Skeletal muscle satellite cell (primary cell): ENCODE results near the gene RAB43.

Experiments used
- H3K27me3 ChIP-seq: 2 replicates; pipeline ENCODE4 v1.7.0; 2013; ENCODE audit warnings: low read length; ENCODE audit not compliant: control insufficient read depth, insufficient read depth
- H3K36me3 ChIP-seq: 2 replicates; pipeline ENCODE4 v1.7.0; 2013; ENCODE audit warnings: mild to moderate bottlenecking, control low read depth, low read length; ENCODE audit not compliant: insufficient read depth
- H3K4me1 ChIP-seq: 2 replicates; pipeline ENCODE4 v1.7.0; 2013; ENCODE audit warnings: low read length; ENCODE audit not compliant: control insufficient read depth, insufficient read depth
- H3K4me2 ChIP-seq: 2 replicates; pipeline ENCODE4 v1.7.0; 2013; ENCODE audit warnings: mild to moderate bottlenecking, low read length
- H3K4me3 ChIP-seq: 2 replicates; pipeline ENCODE4 v1.7.0; 2013; ENCODE audit warnings: low read length
- H3K9ac ChIP-seq: 2 replicates; pipeline ENCODE4 v1.7.0; 2013; ENCODE audit warnings: mild to moderate bottlenecking, low read depth, low read length, moderate library complexity
- H3K9me3 ChIP-seq: replicated peaks from 2 replicates; pipeline ENCODE4 v1.7.0; 2013; ENCODE audit warnings: mild to moderate bottlenecking, control low read depth, low read length

RAB43 gene

DNA sequence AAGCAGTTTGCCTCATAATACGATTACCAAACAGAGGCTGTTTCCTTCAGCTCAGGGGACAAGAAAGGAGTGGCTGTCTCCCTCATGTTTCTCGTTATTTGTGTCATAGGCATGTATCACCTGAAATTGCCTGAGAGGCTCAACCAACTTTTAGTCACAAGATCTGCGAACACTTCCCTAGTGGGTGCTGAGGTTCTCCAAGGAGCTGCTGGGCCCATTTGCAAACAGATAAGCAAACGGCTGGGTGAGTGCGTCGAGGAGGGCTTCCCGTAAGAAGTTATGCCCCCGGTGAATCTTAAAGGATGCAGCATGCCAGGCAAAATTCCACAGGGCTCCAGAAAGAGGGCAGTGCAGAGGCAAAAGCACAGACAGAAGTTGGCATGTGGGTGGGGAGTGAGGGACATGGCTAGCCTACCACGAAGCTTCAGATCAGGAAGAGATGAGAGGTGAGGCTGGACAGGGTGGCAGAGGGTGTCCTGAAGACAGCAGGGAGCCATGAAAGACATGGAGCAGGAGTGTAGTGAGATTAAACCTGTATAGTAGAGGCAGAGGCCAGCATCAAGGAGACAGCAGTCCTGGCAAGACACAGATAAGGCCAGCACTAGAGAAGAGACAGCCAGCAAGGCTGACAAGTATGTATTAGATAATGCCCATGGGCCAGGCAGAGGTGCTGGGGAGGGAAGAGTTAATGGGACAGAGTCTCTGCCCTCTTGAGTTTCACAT is 65.0 kb downstream of the RAB43 start:
- Histone ChIP-seq H3K4me2 (no peak overlapping the region), H3K36me3 (no peaks in the 10 kb centered on the region), H3K27me3 (peaks cover 49% of the 10 kb centered on the region), H3K9me3 (no peaks in the 10 kb centered on the region), H3K9ac (no peak overlapping the region), H3K4me3 (no peak overlapping the region), H3K4me1 (peaks cover 5% of the 10 kb centered on the region)

DNA sequence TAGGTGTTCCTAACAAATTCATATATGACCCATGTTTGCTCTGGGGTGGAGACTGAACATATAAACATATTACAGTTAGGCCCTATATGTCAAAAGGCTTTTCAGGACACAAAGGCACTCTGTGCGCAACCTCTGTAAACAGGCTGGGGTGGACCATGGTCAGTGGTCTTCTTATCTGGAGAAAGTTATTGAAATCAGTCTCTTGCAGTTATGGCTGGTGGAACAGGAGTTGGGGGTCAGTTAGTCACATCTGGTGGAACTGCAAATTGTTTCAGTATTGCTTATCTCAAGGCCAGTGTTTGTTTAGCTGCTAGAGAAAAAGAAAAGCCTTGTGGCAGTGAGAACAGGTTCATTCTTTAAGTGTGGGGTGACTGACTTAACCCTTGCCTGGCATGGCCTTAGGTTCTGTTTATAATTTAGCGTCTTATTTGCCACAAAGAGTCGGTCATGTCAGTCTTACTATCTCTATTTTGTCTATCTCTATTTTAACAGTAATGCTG is 66.9 kb downstream of the RAB43 start:
- Histone ChIP-seq H3K4me3 (no peak overlapping the region), H3K4me1 (peaks cover 5% of the 10 kb centered on the region), H3K36me3 (no peaks in the 10 kb centered on the region), H3K9me3 (no peaks in the 10 kb centered on the region), H3K4me2 (no peak overlapping the region), H3K9ac (no peak overlapping the region), H3K27me3 (peaks cover 48% of the 10 kb centered on the region)

DNA sequence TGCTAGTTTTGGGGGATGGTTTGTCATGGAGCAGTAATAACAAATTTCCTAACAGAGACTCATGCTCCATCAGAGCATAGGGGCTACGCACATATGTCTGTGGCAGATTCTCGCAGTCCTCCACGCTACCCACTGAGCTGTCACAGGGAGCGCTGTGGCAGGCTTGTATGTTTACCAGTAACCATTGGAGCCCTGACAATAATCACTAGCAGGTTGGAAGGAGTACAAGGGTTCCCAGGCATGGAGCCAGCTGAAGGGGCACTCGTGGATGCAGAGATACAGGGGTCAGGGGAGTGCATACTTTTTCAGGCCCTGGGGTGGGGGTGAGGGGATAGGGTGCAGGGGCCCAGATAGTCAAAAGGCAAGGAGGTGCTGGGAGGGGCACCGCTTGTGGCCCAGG is 68.9 kb downstream of the RAB43 start:
- H3K9ac ChIP-seq, result no peak overlapping the region
- no peak overlapping the region for H3K4me2 ChIP-seq
- H3K4me3 ChIP-seq, result no peak overlapping the region
- peaks cover 32% of the 10 kb centered on the region for H3K27me3 ChIP-seq
- H3K36me3 ChIP-seq, result no peaks in the 10 kb centered on the region
- no peaks in the 10 kb centered on the region for H3K9me3 ChIP-seq
- peaks cover 5% of the 10 kb centered on the region for H3K4me1 ChIP-seq

DNA sequence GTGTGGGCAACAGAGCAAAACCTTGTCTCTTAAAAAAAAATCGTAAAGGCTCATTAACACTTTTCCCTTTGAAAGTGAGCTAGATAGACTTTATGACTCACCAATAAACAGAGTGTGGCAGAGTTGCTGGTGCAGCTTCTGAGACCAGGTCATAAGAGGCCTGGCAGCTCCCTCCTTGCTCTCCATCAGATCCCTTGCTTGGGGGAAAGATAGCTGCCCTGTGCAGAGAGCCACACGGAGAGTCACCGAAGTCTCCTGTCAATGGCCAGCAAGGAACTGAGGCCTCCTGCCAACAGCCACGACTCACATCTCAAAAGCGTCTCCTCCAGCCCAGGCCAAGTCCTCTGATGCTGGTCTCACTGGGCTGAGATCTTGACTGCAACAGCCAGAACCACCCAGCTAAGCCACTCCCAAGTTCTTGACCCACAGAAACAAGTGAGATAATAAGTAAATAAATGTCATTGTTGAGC is 69.7 kb downstream of the RAB43 start:
- H3K4me1 ChIP-seq, result peaks cover 5% of the 10 kb centered on the region
- no peak overlapping the region for H3K4me3 ChIP-seq
- peaks cover 32% of the 10 kb centered on the region for H3K27me3 ChIP-seq
- no peaks in the 10 kb centered on the region for H3K9me3 ChIP-seq
- H3K9ac ChIP-seq, result no peak overlapping the region
- H3K36me3 ChIP-seq, result no peaks in the 10 kb centered on the region
- H3K4me2 ChIP-seq, result no peak overlapping the region

DNA sequence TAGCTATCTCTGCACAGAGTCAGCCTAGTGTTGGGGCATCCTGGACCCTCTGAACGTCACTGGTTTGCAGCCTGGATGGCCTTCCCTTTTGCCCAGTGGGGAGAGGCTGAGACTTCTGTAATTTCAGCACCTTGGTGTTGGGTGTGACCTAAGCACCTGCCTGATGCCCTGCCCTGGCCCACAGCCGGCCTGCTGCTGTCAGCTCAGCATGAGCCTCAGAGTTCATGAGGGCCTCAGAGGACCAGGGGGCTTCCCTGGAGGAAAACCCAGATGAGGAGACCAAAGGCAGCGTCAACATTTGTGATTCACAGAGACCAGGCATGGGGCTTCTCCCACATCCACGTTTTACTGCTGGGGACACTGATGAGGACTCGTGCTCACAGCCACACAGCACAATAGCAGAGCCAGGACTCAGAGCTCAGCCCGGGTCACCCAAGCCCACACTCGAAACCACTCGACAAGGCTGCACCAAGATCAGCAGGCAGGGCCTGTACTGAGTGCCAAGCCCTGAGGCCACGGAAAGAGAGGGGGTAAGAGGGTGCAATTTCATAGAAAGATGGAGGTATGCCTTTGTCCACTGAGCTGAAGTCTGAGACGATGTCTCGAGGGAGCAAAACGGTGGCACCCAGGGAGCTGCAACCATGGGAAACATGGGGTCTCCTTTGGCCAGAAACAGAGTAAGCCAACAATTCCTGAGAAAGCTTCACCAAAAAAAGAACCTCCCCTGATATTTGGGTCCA is 70.9 kb downstream of the RAB43 start:
- H3K9ac ChIP-seq, result no peak overlapping the region
- H3K4me3 ChIP-seq, result no peak overlapping the region
- peaks cover 8% of the 10 kb centered on the region for H3K4me1 ChIP-seq
- no peak overlapping the region for H3K4me2 ChIP-seq
- peaks cover 30% of the 10 kb centered on the region for H3K27me3 ChIP-seq
- H3K9me3 ChIP-seq, result no peaks in the 10 kb centered on the region
- no peaks in the 10 kb centered on the region for H3K36me3 ChIP-seq

DNA sequence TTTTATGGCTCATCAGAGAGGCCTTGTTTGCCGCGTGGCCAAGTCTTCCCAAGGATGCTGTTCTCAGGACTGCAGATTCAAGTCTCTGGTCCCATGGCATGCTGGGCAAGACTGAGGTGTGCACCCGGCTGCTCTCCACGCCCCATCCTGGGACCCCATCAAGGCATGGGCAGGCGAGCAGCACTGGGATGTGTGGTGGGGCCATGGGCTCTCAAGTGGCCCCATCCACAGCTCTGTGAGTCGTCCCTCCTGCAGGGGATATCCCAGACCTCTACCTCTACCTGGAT is 74.1 kb downstream of the RAB43 start:
- Histone ChIP-seq H3K4me3 (no peak overlapping the region), H3K9ac (no peak overlapping the region), H3K36me3 (no peaks in the 10 kb centered on the region), H3K27me3 (peaks cover 44% of the 10 kb centered on the region), H3K4me1 (peaks cover 4% of the 10 kb centered on the region), H3K9me3 (no peaks in the 10 kb centered on the region), H3K4me2 (no peak overlapping the region)

DNA sequence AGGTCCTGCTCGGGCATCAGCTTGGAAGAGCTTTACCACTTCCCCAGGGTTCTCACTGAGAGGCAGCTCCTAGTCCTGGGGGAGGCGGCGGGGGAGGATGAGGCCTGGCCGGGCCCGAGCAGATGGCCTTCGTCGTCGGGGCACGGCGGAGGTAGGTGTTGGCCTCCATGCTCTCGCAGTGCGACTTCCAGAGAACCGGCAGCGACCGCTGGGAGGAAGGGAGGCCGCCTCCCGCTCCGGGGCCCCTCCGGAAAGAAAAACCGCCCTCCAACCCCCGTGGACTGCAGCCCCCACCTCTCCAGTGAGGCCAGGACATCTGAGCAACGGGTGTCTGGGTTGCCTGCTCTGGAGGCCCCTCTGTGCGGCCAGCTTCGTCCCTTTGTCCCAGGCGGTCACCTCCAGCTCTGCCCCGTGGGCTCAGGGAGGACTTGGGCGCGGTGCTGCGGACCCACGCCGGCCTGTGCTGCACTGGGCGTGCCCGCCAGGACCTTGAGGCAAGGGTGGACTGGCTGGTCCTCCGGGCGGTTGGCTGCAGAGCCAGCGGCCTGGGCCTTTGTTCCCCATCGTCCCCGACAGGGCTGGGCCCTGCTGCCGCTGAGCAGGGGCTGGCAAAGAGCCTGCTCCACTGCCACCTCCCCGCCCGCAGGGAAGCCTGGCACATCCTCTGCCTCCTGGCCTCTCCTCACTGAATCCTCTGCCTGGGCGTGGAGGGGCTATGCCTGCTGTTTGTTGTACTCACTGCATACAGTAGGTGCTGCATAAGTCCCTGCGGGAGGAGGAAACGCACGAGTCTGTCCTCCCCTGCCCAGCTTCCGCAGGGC is 74.7 kb downstream of the RAB43 start:
- H3K4me2 ChIP-seq, result no peak overlapping the region
- H3K9ac ChIP-seq, result no peak overlapping the region
- no peaks in the 10 kb centered on the region for H3K9me3 ChIP-seq
- no peak overlapping the region for H3K4me3 ChIP-seq
- H3K4me1 ChIP-seq, result peaks cover 4% of the 10 kb centered on the region
- H3K27me3 ChIP-seq, result peaks cover 50% of the 10 kb centered on the region
- H3K36me3 ChIP-seq, result no peaks in the 10 kb centered on the region

DNA sequence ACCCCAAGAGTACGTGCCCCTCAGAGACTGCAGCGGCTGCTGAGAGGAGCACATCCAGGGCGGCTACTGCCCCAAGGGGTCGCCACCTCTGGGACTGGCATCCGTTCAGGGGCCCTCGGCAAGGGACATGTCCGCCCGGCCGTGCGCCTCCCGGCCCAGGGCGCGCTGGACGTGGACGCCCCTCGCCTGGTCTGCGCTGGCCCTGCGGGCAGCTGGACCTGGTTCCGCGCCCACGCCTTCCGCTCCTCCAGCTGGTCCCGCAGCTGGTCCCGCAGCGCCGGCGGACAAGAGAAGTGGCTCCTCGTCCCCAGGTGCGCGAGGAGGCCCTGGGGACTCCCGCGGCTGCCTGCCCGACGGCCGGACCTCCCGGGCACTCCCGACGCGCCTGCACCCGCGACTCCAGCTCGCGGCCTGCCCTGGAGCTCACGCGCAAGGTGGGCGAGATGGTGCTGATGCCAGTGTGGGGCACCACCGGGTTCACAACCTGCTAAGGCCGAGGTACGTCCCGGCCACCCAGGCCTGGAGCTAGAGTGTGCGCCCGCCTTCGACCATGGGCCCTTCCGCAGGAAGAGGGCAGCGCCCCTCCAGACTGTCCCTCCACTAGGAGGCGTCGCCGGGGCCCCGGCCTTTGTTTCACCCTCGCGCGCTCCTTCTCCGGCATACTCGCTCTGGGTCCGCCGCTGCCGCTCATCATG is 75.4 kb downstream of the RAB43 start:
- H3K9ac ChIP-seq, result no peak overlapping the region
- H3K4me1 ChIP-seq, result peaks cover 4% of the 10 kb centered on the region
- no peaks in the 10 kb centered on the region for H3K9me3 ChIP-seq
- peak overlapping the region; percentile 34 for H3K4me3 ChIP-seq
- H3K36me3 ChIP-seq, result no peaks in the 10 kb centered on the region
- peak overlapping the region; percentile 42 for H3K4me2 ChIP-seq
- H3K27me3 ChIP-seq, result peaks cover 53% of the 10 kb centered on the region

DNA sequence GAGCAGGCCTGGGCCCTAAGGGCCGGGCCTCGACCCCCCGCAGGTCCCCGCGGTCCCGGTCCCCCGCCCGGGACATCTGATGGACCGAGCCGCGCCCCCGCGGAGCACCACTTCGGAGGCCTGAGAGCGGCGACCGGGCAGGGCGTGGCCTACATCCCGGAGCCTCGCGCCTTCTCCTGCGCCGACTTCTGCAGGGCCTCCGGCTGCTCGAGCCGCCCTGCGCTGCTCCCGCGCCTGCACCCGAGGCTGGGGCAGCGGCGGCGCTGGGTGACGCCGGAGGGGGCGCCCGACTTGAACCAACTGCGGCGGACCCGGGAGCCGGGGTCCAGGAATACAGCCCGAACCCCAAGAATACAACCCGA is 75.9 kb downstream of the RAB43 start:
- Histone ChIP-seq H3K4me2 (peak overlapping the region; percentile 42), H3K36me3 (no peaks in the 10 kb centered on the region), H3K27me3 (peaks cover 49% of the 10 kb centered on the region), H3K4me1 (peaks cover 4% of the 10 kb centered on the region), H3K9me3 (no peaks in the 10 kb centered on the region), H3K9ac (no peak overlapping the region), H3K4me3 (peak overlapping the region; percentile 34)

DNA sequence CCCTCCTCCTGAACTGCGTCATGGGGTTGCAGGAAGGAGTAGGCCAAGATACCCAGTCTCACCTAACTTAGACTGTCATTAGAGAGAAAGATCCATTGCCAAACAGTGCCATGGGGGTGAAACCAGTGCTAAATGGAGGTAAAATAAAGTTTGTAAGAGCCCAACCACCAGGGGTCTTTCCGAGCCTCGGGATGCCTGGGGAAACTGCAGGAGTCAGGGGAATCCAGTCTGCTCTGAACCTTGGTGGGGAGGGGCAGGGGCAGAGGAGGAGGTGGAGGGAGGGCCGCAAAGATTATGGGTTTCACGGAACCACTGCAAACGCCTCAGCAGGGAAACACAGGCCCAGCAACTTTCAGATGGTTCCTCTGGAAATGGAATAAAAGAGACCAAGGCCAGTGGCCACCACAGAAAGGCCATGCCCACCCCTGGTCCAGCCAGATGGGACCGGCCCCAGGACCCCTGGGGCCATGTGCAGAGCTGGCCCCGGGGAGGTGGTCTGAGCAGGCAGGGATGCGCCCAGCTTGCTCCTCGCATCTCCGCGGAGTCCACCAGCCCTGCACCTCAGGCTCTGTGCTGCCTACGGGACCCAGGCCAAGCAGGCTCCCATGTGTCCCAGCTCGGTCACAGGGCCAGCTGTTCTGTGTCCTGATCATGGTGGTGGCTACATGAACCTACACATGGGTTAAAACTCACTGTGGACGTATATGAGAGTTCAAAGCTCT is 80.9 kb downstream of the RAB43 start:
- no peak overlapping the region for H3K4me3 ChIP-seq
- H3K9me3 ChIP-seq, result no peaks in the 10 kb centered on the region
- H3K9ac ChIP-seq, result no peak overlapping the region
- no peak overlapping the region for H3K4me2 ChIP-seq
- H3K4me1 ChIP-seq, result peaks cover 1% of the 10 kb centered on the region
- peaks cover 63% of the 10 kb centered on the region for H3K27me3 ChIP-seq
- H3K36me3 ChIP-seq, result no peaks in the 10 kb centered on the region

DNA sequence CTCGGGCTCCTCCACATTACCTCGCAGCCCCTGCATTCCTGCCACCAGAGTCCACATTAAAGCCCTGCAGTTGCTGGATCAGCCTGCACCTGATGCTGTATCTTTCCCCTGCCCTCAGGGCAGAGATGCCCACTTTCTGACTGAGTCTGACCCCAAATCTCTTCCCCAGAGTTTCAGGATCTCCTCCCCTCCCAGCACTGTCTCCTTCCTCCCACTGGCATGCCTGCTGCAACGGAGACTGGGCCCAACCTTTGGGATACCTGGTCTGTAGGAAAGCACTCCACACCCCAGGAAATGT is 81.6 kb downstream of the RAB43 start:
- Histone ChIP-seq H3K36me3 (no peaks in the 10 kb centered on the region), H3K9me3 (no peaks in the 10 kb centered on the region), H3K4me1 (no peaks in the 10 kb centered on the region), H3K9ac (no peak overlapping the region), H3K4me3 (no peak overlapping the region), H3K27me3 (peaks cover 58% of the 10 kb centered on the region), H3K4me2 (no peak overlapping the region)
